SK-N-SH (cell line): ENCODE data around the gene RASSF4. TPM values are rescaled to one million over a fixed set of nuclear protein-coding genes. Genes with fewer than 3 reads are reported as not detected.
A peak's percentile ranks its signal among the peaks of the same experiment; 100 is the strongest.

Experiments
- CTCF ChIA-PET: fragments of 300-600, 350-600 bp; formaldehyde crosslinking; extraction: SDS; loops from one replicate; lab custom pipeline; 2021; lab: Yijun Ruan, JAX
- POLR2A ChIA-PET: fragments of 350-600 bp; sonication (Branson Sonifier 250); formaldehyde crosslinking; extraction: SDS; loops from one replicate; lab custom pipeline; 2020; ENCODE audit warnings: antibody characterized with exemption, inconsistent platforms; lab: Yijun Ruan, JAX
- DNase-seq: peaks from one replicate; pipeline ENCODE4 v3.0.0; 2012
- H2AFZ ChIP-seq: fragments of 200-600 bp; sonication (generic); 2 replicates; pipeline ENCODE4 v1.8.1; 2016; ENCODE audit warnings: antibody characterized with exemption, mild to moderate bottlenecking, low read depth
- H3F3A ChIP-seq: fragments of 200-600 bp; sonication (generic); replicated peaks from 2 replicates; pipeline ENCODE3; 2016; ENCODE audit warnings: antibody characterized with exemption, mild to moderate bottlenecking; ENCODE audit not compliant: insufficient read depth
- H3K27ac ChIP-seq, 2 experiments: fragments of 200-500 bp in 1 of 2; fragments of 200-600 bp in 1 of 2; sonication (Bioruptor generic) in 1 of 2; sonication (generic), shearing (Covaris generic) in 1 of 2; 2 replicates each; pipeline versions ENCODE4 v1.5.1 to v1.6.1; 2014 to 2016; ENCODE audit warnings: low read depth in 2 of 2, inconsistent platforms in 1 of 2, low read length in 1 of 2, mild to moderate bottlenecking in 1 of 2, mixed read lengths in 1 of 2
- H3K27me3 ChIP-seq: fragments of 200-600 bp; sonication (generic), shearing (Covaris generic); 2 replicates; pipeline ENCODE4 v1.6.1; 2016; ENCODE audit warnings: mixed run types; ENCODE audit not compliant: insufficient read depth
- H3K36me3 ChIP-seq, 2 experiments: fragments of 200-500 bp in 1 of 2; fragments of 200-600 bp in 1 of 2; sonication (Bioruptor generic) in 1 of 2; sonication (generic) in 1 of 2; replicated peaks in 1 of 2; 2 replicates each; pipeline versions ENCODE3 to v1.5.1; 2014 to 2016; ENCODE audit warnings: low read length in 1 of 2, mild to moderate bottlenecking in 1 of 2; ENCODE audit not compliant: insufficient read depth in 2 of 2, control insufficient read depth in 1 of 2
- H3K4me1 ChIP-seq, 2 experiments: fragments of 200-500 bp in 1 of 2; fragments of 200-600 bp in 1 of 2; sonication (Bioruptor generic) in 1 of 2; sonication (generic), shearing (Covaris generic) in 1 of 2; 2 replicates each; pipeline versions ENCODE4 v1.5.1 to v1.6.1; 2014 to 2016; ENCODE audit warnings: low read depth in 1 of 2, low read length in 1 of 2, mixed run types in 1 of 2; ENCODE audit not compliant: insufficient read depth in 2 of 2, control insufficient read depth in 1 of 2
- H3K4me2 ChIP-seq: fragments of 200-600 bp; sonication (generic), shearing (Covaris generic); 2 replicates; pipeline ENCODE4 v1.6.1; 2017; ENCODE audit warnings: mixed run types
- H3K4me3 ChIP-seq, 2 experiments: fragments of 200-500 bp in 1 of 2; fragments of 200-600 bp in 1 of 2; sonication (Bioruptor generic) in 1 of 2; sonication (generic), shearing (Covaris generic) in 1 of 2; 2 replicates each; pipeline versions ENCODE4 v1.5.1 to v1.8.1; 2014 to 2016; ENCODE audit warnings: low read depth in 2 of 2, inconsistent platforms in 1 of 2, low read length in 1 of 2, mild to moderate bottlenecking in 1 of 2, mixed read lengths in 1 of 2, moderate library complexity in 1 of 2
- H3K79me2 ChIP-seq: fragments of 200-600 bp; sonication (generic); 2 replicates; pipeline ENCODE4 v1.8.1; 2017; ENCODE audit warnings: mild to moderate bottlenecking; ENCODE audit not compliant: insufficient read depth
- H3K9ac ChIP-seq: fragments of 200-600 bp; sonication (generic); 2 replicates; pipeline ENCODE4 v1.6.1; 2017; ENCODE audit warnings: mixed run types
- H3K9me2 ChIP-seq: fragments of 200-600 bp; sonication (generic); 2 replicates; pipeline ENCODE4 v1.6.1; 2017; ENCODE audit warnings: mixed run types
- H3K9me3 ChIP-seq: fragments of 200-600 bp; sonication (generic); 2 replicates; pipeline ENCODE4 v1.6.1; 2017; ENCODE audit warnings: mixed run types, mild to moderate bottlenecking, moderate library complexity
- H4K20me1 ChIP-seq: fragments of 200-600 bp; sonication (generic); 2 replicates; pipeline ENCODE4 v1.6.1; 2017; ENCODE audit warnings: mild to moderate bottlenecking, mixed run types; ENCODE audit not compliant: insufficient read depth
- CHD2 ChIP-seq: fragments of 150-350 bp; IDR thresholded peaks from 2 replicates; pipeline ENCODE4 v1.6.1; 2018; ENCODE audit warnings: low read length; ENCODE audit not compliant: partially characterized antibody
- ELF1 ChIP-seq: IDR thresholded peaks from 2 replicates; pipeline ENCODE4 v1.4.0; 2012
- EZH2phosphoT487 ChIP-seq: fragments of 200-600 bp; sonication (generic); IDR thresholded peaks from 2 replicates; pipeline ENCODE4 v1.6.1; 2017; ENCODE audit warnings: low read depth, mixed run types, mild to moderate bottlenecking, antibody characterized with exemption, moderate library complexity, borderline replicate concordance
- FOXJ3 ChIP-seq: sonication (generic); formaldehyde crosslinking; IDR thresholded peaks from 2 replicates; pipeline ENCODE4 v1.5.1; 2020; ENCODE audit warnings: mild to moderate bottlenecking, missing genetic modification reagents
- FOXM1 ChIP-seq: IDR thresholded peaks from 2 replicates; pipeline ENCODE4 v1.4.0; 2012; ENCODE audit warnings: low read depth, mild to moderate bottlenecking
- GATA2 ChIP-seq: sonication (generic); formaldehyde crosslinking; IDR thresholded peaks from 2 replicates; pipeline ENCODE4 v1.5.0; 2020; ENCODE audit warnings: mild to moderate bottlenecking, missing genetic modification reagents
- JUND ChIP-seq: IDR thresholded peaks from 2 replicates; pipeline ENCODE4 v1.4.0; 2012
- MEF2A ChIP-seq: IDR thresholded peaks from 2 replicates; pipeline ENCODE4 v1.4.0; 2012; ENCODE audit warnings: low read depth, borderline replicate concordance
- NFIC ChIP-seq: IDR thresholded peaks from 2 replicates; pipeline ENCODE4 v1.4.0; 2012; ENCODE audit warnings: borderline replicate concordance
- RAD21 ChIP-seq: IDR thresholded peaks from 2 replicates; pipeline ENCODE4 v1.6.1; 2012; ENCODE audit warnings: mild to moderate bottlenecking, low read length
- RCOR1 ChIP-seq: fragments of 150-350 bp; IDR thresholded peaks from 2 replicates; pipeline ENCODE4 v1.6.1; 2017; ENCODE audit warnings: antibody characterized with exemption, low read length
- SIN3A ChIP-seq: IDR thresholded peaks from 2 replicates; pipeline ENCODE4 v1.6.1; 2012; ENCODE audit warnings: low read depth, mild to moderate bottlenecking, low read length, moderate library complexity, borderline replicate concordance
- SMC3 ChIP-seq: IDR thresholded peaks from 2 replicates; pipeline ENCODE4 v1.6.1; 2012; ENCODE audit warnings: low read depth, low read length, improper control_type of control experiment
- WGBS: methylation state at CpG from one replicate; pipeline ENCODE4 v1.1.6; 2017; ENCODE audit warnings: low lambda C conversion rate; 5-methylcytosine and 5-hydroxymethylcytosine counted together
- polyA plus RNA-seq, 3 experiments: library from polyadenylated mRNA; depleted of rRNA; stranded (reverse); fragments of >200 nt; gene quantifications; 2 replicates each; pipeline ENCODE4 v1.2.3, GENCODE V29; 2012
- TF ChIP-seq, protein P1 (sequence below): fragments of 200-600 bp; sonication (generic); IDR thresholded peaks from 2 replicates; pipeline ENCODE4 v1.6.1; 2017; ENCODE audit warnings: antibody characterized with exemption, mild to moderate bottlenecking, moderate library complexity
- TF ChIP-seq, protein P2 (sequence below): fragments of 150-350 bp; IDR thresholded peaks from 2 replicates; pipeline ENCODE4 v1.6.1; 2017; ENCODE audit warnings: antibody characterized with exemption, low read length, low read depth, borderline replicate concordance
- TF ChIP-seq, protein P3 (sequence below): IDR thresholded peaks from 2 replicates; pipeline ENCODE4 v1.4.0; 2012; ENCODE audit warnings: low read depth
- TF ChIP-seq, protein P4 (sequence below): IDR thresholded peaks from 2 replicates; pipeline ENCODE4 v1.4.0; 2012; ENCODE audit warnings: low read depth, borderline replicate concordance
- TF ChIP-seq, protein P5 (sequence below): IDR thresholded peaks from 2 replicates; pipeline ENCODE4; 2012

Gene RASSF4
- polyA plus RNA-seq, 1 of the 3 experiments (the other 2 are of a cell fraction): 11.0 TPM

DNA sequence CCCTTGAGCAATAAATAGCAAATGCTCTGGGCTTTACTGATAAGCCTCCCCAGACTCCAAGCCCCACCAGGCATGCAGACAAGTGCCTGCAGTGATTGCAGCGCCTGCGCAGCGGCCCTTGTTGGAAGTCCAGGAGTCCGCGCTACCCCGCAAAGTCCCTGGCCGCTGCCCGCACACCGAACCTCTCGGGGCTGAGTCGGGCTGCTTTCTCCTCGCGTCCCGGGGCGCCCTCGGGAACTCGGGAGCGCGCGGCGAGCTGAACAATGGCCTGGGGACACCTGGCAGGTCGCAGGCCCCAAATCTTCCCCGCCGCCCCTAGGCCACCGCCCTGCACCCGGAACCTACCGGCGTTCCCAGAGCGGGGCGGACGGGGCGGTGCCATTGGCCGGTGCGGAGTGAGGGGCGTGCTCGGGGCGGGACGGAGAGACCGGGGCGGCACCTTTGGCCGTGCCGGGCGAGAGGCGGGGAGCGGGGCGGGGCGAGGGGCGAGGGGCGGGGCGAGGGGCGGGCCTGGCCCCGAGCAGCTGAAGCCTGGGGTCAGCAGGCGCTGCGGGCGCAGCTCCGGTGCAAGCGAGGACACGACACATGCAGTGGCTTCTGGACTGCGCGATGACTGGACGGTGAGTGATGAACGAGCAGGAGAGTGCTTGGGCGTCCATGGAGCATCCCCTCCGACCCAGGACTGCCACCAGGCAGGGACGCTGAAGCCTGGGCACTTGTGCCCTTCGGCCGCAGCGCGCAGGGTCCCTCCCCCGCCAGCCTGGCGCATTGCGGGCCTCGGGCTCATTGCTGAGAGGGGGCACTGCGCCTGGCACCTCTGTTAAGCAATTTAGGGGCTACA lies at the start of gene RASSF4 (continued):
- TF ChIP-seq, protein P1, sequence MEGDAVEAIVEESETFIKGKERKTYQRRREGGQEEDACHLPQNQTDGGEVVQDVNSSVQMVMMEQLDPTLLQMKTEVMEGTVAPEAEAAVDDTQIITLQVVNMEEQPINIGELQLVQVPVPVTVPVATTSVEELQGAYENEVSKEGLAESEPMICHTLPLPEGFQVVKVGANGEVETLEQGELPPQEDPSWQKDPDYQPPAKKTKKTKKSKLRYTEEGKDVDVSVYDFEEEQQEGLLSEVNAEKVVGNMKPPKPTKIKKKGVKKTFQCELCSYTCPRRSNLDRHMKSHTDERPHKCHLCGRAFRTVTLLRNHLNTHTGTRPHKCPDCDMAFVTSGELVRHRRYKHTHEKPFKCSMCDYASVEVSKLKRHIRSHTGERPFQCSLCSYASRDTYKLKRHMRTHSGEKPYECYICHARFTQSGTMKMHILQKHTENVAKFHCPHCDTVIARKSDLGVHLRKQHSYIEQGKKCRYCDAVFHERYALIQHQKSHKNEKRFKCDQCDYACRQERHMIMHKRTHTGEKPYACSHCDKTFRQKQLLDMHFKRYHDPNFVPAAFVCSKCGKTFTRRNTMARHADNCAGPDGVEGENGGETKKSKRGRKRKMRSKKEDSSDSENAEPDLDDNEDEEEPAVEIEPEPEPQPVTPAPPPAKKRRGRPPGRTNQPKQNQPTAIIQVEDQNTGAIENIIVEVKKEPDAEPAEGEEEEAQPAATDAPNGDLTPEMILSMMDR: no peak
- TF ChIP-seq RAD21 (no peak), NFIC (no peak), FOXJ3 (CRISPR knock-in tag) (no peak), JUND (no peak), EZH2phosphoT487 (no peak)
- TF ChIP-seq, protein P2, sequence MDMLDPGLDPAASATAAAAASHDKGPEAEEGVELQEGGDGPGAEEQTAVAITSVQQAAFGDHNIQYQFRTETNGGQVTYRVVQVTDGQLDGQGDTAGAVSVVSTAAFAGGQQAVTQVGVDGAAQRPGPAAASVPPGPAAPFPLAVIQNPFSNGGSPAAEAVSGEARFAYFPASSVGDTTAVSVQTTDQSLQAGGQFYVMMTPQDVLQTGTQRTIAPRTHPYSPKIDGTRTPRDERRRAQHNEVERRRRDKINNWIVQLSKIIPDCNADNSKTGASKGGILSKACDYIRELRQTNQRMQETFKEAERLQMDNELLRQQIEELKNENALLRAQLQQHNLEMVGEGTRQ: no peak
- TF ChIP-seq, protein P3, sequence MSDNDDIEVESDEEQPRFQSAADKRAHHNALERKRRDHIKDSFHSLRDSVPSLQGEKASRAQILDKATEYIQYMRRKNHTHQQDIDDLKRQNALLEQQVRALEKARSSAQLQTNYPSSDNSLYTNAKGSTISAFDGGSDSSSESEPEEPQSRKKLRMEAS: peak; percentile 51; the same call in 1 of the 2 replicates
- TF ChIP-seq, protein P4, sequence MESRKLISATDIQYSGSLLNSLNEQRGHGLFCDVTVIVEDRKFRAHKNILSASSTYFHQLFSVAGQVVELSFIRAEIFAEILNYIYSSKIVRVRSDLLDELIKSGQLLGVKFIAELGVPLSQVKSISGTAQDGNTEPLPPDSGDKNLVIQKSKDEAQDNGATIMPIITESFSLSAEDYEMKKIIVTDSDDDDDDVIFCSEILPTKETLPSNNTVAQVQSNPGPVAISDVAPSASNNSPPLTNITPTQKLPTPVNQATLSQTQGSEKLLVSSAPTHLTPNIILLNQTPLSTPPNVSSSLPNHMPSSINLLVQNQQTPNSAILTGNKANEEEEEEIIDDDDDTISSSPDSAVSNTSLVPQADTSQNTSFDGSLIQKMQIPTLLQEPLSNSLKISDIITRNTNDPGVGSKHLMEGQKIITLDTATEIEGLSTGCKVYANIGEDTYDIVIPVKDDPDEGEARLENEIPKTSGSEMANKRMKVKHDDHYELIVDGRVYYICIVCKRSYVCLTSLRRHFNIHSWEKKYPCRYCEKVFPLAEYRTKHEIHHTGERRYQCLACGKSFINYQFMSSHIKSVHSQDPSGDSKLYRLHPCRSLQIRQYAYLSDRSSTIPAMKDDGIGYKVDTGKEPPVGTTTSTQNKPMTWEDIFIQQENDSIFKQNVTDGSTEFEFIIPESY: no peak

DNA sequence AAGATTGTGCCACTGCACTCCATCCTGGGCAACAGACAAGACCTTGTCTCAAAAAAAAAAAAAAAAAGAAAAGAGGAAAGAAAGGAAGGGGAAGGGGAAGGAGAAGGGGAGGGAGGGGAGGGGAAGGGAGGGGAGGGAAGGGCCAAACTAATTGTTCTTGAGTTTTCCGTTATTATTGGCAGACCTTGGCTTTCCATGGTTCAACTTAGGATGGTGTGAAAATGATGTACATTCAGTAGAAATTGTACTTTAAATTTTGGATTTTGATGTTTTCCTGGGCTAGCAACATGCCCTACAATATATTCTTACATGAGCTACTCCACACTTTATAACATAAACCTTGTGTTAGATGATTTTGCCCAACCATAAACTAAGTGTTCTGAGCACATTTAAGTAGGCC lies 49.7 kb upstream of the RASSF4 start:
- Histone ChIP-seq H3F3A (no peaks in the 10 kb centered on the region), H3K79me2 (no peaks in the 10 kb centered on the region), H3K4me2 (no peak overlapping the region), H3K36me3 (no peaks in the 10 kb centered on the region), H2AFZ (no peak overlapping the region), H3K27ac (no peak overlapping the region), H3K27me3 (peaks cover 82% of the 10 kb centered on the region), H3K9ac (no peak overlapping the region), H3K9me2 (no peaks in the 10 kb centered on the region), H3K4me3 (no peak overlapping the region), H3K4me1 (peaks cover 0 to 6% of the 10 kb centered on the region in 2 experiments; a peak in 1 of 4 replicates), H3K9me3 (no peaks in the 10 kb centered on the region), H4K20me1 (no peaks in the 10 kb centered on the region)
- POLR2A ChIA-PET: no interaction called here
- DNase-seq: no peak
- TF ChIP-seq FOXM1 (no peak), RAD21 (no peak), EZH2phosphoT487 (no peak), CHD2 (no peak), SIN3A (no peak), MEF2A (no peak), NFIC (no peak), GATA2 (CRISPR knock-in tag) (no peak), RCOR1 (no peak), SMC3 (no peak), ELF1 (no peak)
- TF ChIP-seq, protein P5, sequence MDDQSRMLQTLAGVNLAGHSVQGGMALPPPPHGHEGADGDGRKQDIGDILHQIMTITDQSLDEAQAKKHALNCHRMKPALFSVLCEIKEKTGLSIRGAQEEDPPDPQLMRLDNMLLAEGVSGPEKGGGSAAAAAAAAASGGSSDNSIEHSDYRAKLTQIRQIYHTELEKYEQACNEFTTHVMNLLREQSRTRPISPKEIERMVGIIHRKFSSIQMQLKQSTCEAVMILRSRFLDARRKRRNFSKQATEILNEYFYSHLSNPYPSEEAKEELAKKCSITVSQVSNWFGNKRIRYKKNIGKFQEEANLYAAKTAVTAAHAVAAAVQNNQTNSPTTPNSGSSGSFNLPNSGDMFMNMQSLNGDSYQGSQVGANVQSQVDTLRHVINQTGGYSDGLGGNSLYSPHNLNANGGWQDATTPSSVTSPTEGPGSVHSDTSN: no peak
- 5% methylated on average over 1 of the region's 1 CpG for WGBS
- CTCF ChIA-PET: interaction anchor here (1.1 kb wide), 1 partner anchor 10 kb away, joined by 3 read pairs; no protein-coding TSS in a partner anchor
